Activated B cell treated with CpG ODN at 0.5 μM for 24 hours (primary cell): ENCODE data around the gene NCAPD3. TPM values are rescaled to one million over a fixed set of nuclear protein-coding genes. Genes with fewer than 3 reads are reported as not detected.

Source experiments
- ATAC-seq: fragments of 200-7000 bp; cut with Tn5 transposase; one replicate; pipeline ENCODE4 v1.10.0; 2021; ENCODE audit warnings: low read depth, mild to moderate bottlenecking, moderate library complexity
- CTCF ChIA-PET: fragments of 350-600 bp; sonication (Branson Sonifier 250); formaldehyde crosslinking; loops from one replicate; lab custom pipeline; 2021; ENCODE audit warnings: antibody characterized with exemption; lab: Charles Lee
- POLR2A ChIA-PET: fragments of 350-600 bp; sonication (Branson Sonifier 250); formaldehyde crosslinking; loops from one replicate; lab custom pipeline; 2021; ENCODE audit warnings: antibody characterized with exemption; lab: Charles Lee
- DNase-seq: peaks from one replicate; pipeline ENCODE4 v3.0.0; 2022
- H3K27ac Mint-ChIP-seq: one replicate; pipeline ENCODE4 v1.8.0; 2020; ENCODE audit warnings: mixed read lengths
- H3K27me3 Mint-ChIP-seq: one replicate; pipeline ENCODE4 v1.8.0; 2021; ENCODE audit warnings: mixed read lengths
- H3K36me3 Mint-ChIP-seq: one replicate; pipeline ENCODE4 v1.8.0; 2021; ENCODE audit warnings: low read depth, mixed read lengths
- H3K4me1 Mint-ChIP-seq: one replicate; pipeline ENCODE4 v1.8.0; 2021; ENCODE audit warnings: mixed read lengths
- H3K4me3 Mint-ChIP-seq: one replicate; pipeline ENCODE4 v1.8.0; 2020; ENCODE audit warnings: mild to moderate bottlenecking, mixed read lengths
- H3K9me3 Mint-ChIP-seq: one replicate; pipeline ENCODE4 v1.8.0; 2020; ENCODE audit warnings: mixed read lengths
- intact Hi-C: fragments of 100-400 bp; cut with micrococcal nuclease; formaldehyde crosslinking; loops from one replicate; pipeline ENCODE4 v1.15.1; 2024
- total RNA-seq: library from RNA; stranded (reverse); gene quantifications from 2 replicates; pipeline ENCODE4 v1.2.3, GENCODE V29; 2022
- TF ChIP-seq, protein P1 (sequence below): fragments of 200-600 bp; IDR thresholded peaks from one replicate; pipeline ENCODE4 v1.8.0; 2022; ENCODE audit warnings: antibody characterized with exemption, mild to moderate bottlenecking

NCAPD3 gene
- total RNA-seq, 1 donor from 2014 or later = 22.2 TPM

DNA sequence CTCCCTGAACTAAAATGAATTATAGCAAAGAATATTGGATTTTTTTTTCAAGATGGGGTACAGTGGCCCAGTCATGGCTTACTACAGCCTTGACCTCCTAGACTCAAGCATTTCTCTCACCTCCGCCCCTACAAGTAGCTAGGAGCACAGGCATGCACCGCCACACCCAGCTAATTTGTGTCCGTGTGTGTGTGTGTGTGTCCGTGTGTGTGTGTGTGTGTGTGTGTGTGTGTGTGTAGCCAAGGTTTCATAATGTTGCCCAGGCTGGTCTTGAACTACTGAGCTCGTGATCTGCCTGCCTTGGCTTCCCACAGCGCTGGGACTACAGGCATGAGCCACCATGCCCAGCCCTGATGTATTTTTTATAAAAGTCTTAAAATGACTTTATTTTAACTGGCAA, 16.8 kb upstream of the NCAPD3 start:
- DNase-seq = no peak
- ATAC-seq = no peak
- TF ChIP-seq, protein P1, sequence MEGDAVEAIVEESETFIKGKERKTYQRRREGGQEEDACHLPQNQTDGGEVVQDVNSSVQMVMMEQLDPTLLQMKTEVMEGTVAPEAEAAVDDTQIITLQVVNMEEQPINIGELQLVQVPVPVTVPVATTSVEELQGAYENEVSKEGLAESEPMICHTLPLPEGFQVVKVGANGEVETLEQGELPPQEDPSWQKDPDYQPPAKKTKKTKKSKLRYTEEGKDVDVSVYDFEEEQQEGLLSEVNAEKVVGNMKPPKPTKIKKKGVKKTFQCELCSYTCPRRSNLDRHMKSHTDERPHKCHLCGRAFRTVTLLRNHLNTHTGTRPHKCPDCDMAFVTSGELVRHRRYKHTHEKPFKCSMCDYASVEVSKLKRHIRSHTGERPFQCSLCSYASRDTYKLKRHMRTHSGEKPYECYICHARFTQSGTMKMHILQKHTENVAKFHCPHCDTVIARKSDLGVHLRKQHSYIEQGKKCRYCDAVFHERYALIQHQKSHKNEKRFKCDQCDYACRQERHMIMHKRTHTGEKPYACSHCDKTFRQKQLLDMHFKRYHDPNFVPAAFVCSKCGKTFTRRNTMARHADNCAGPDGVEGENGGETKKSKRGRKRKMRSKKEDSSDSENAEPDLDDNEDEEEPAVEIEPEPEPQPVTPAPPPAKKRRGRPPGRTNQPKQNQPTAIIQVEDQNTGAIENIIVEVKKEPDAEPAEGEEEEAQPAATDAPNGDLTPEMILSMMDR = no peak
- Mint-ChIP-seq H3K9me3 (no peaks in the 10 kb centered on the region), H3K27me3 (no peaks in the 10 kb centered on the region), H3K36me3 (peaks cover 19% of the 10 kb centered on the region), H3K4me1 (no peaks in the 10 kb centered on the region), H3K4me3 (no peak overlapping the region), H3K27ac (no peak overlapping the region)
- POLR2A ChIA-PET = no interaction called here
- CTCF ChIA-PET = interaction anchor here (5.5 kb wide), 1 partner anchor 33 kb away, joined by 45 read pairs; no protein-coding TSS in a partner anchor
- intact Hi-C loops = no loop called here

DNA sequence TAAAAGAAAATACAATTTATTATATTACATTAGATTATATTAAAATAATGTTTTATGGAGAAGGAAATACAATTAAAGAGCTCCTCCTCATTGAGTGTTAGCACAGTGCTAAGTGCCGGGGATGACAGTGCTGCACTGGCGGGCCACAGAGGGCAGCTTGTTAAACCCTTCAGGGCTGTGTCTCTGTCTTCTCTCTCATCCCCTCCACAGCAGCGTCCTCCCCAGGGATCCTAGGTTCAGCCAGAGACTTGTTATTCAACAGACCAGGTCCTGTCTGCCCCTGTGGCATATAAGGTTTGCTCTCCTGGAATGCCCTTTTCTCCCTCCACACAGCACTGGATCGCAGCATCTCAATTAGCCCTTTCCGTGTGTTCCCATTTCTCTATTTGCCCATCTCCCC, 15.2 kb upstream of the NCAPD3 start:
- no peak overlapping the region for H3K4me3 Mint-ChIP-seq
- TF ChIP-seq, protein P1 = no peak
- H3K4me1 Mint-ChIP-seq = no peaks in the 10 kb centered on the region
- no peak overlapping the region for H3K27ac Mint-ChIP-seq
- H3K36me3 Mint-ChIP-seq = peaks cover 23% of the 10 kb centered on the region
- no peaks in the 10 kb centered on the region for H3K27me3 Mint-ChIP-seq
- ChIA-PET CTCF (no interaction called here), POLR2A (interaction anchor here (0.5 to 2.0 kb wide), 3 partner anchors 11 to 170 kb away, joined by 3 to 7 read pairs (median 3); partner anchors contain the start of genes JAM3, NCAPD3 and VPS26B)
- no peak for ATAC-seq
- no peaks in the 10 kb centered on the region for H3K9me3 Mint-ChIP-seq
- no peak for DNase-seq
- intact Hi-C loops = no loop called here

DNA sequence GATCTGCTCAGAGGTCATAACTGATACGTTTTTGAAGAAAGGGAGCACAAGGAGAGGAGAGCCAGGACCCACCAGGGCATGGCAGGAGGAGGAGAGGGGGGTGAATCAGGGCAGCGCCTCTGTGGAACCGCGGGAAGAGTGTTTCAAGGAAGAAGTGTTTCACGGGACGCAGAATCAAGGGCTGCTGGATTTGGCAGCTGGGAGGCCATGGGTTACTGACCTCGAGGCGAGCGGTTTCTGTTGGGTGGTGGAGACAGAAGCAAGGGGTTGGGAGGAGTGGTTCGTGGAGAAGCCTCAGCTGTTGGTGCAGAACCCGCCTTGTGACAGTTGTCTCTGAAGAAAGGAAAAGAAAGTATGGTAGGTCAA, 13.8 kb upstream of the NCAPD3 start:
- CTCF ChIA-PET = no interaction called here
- Mint-ChIP-seq H3K27me3 (peaks cover 1% of the 10 kb centered on the region), H3K9me3 (no peaks in the 10 kb centered on the region), H3K4me3 (no peak overlapping the region), H3K27ac (no peak overlapping the region), H3K4me1 (peaks cover 2% of the 10 kb centered on the region), H3K36me3 (peaks cover 18% of the 10 kb centered on the region)
- TF ChIP-seq, protein P1 = no peak
- no peak for DNase-seq
- intact Hi-C loops = no loop called here
- ATAC-seq = no peak
- POLR2A ChIA-PET = no interaction called here

DNA sequence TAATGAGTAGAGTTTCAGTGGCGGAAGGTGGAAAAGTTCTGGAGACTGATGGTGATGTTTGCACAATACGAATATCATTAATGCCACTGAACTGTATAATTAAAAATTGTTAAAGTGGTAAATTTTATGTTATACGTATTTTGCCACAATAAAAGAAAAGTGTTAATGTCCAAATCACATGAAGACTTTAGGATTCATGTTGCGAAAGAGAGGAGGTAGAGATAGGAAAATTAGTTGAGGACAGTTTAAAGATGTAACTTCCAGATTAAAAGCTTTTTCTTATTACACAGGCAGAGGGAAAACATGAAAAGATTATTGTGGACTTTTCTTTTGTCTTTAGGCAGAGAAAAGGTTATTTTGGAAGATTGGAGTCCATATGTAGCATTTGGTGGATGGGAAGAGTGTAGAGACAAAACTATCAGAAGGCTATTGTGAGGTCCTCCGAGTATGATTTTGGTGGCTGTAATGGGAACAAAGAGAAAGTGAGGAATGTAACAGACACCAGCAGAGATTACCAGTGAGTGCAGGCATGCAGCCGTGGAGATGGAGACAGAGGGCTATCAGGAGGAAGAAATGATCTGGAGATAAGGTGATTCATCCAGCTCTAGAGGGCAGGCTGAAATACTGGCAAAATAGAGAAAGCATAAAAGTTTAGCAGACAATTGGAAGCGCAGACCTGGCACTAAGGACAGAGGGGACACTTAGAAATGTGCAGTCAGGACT, 13.2 kb upstream of the NCAPD3 start:
- CTCF ChIA-PET = no interaction called here

DNA sequence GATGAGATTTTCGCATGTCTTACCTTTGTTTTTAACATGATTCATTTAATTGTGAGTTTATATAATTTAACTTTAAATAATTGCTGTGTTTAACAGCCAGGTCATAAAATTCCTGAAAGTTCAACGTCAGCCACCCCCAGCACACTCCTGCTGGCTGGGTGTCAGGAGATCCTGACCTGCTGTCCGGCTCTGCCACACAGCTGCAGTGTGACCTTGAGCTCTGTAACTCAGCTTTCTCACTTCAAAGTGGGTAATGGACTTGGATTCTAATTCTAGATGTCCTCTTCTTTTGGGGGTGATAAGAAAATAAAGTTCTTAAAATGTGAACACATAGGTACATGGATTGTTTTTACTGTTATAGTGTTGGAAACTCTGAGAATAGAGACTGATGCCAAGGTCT, 11.6 kb upstream of the NCAPD3 start:
- ChIA-PET POLR2A (no interaction called here), CTCF (interaction anchor here (1.3 kb wide), 1 partner anchor 23 kb away, joined by 3 read pairs; no protein-coding TSS in a partner anchor)
- H3K27ac Mint-ChIP-seq = no peak overlapping the region
- TF ChIP-seq, protein P1 = no peak
- intact Hi-C loops = no loop called here
- H3K9me3 Mint-ChIP-seq = no peaks in the 10 kb centered on the region
- H3K4me1 Mint-ChIP-seq = peaks cover 21% of the 10 kb centered on the region
- DNase-seq = no peak
- ATAC-seq = no peak
- H3K4me3 Mint-ChIP-seq = no peak overlapping the region
- H3K27me3 Mint-ChIP-seq = peaks cover 11% of the 10 kb centered on the region
- peaks cover 18% of the 10 kb centered on the region for H3K36me3 Mint-ChIP-seq

More for the DNA sequence above, 13.2 kb upstream of the NCAPD3 start:
- POLR2A ChIA-PET = no interaction called here
- Mint-ChIP-seq H3K36me3 (peaks cover 18% of the 10 kb centered on the region), H3K9me3 (no peaks in the 10 kb centered on the region), H3K4me3 (no peak overlapping the region), H3K27me3 (peaks cover 7% of the 10 kb centered on the region), H3K4me1 (peaks cover 7% of the 10 kb centered on the region), H3K27ac (no peak overlapping the region)
- intact Hi-C loops = no loop called here
- TF ChIP-seq, protein P1 = no peak
- ATAC-seq = no peak
- DNase-seq = no peak
